Activated naive CD8-positive, alpha-beta T cell treated with anti-CD3 and anti-CD28 coated beads, Interleukin-2, amount 10 ng/mL, durations not matched to agents 7 days and 5 days (primary cell): ENCODE results near the gene BBX. TPM values are rescaled to one million over a fixed set of nuclear protein-coding genes. Genes with fewer than 3 reads are reported as not detected.

Experiments used
- ATAC-seq: fragments of 150-1000 bp; cut with Tn5 transposase; one replicate; pipeline ENCODE4 v1.10.0; 2021; ENCODE audit warnings: low read depth, moderate library complexity
- POLR2A ChIA-PET: fragments of 350-600 bp; sonication (Branson Sonifier 250); formaldehyde crosslinking; loops from one replicate; lab custom pipeline; 2021; ENCODE audit warnings: antibody characterized with exemption; lab: Charles Lee
- DNase-seq: peaks from one replicate; pipeline ENCODE4 v3.0.0; 2021
- H3K27ac Mint-ChIP-seq: one replicate; pipeline ENCODE4 v1.8.0; 2022; ENCODE audit warnings: mild to moderate bottlenecking, mixed read lengths
- H3K27me3 Mint-ChIP-seq: one replicate; pipeline ENCODE4 v1.8.0; 2022; ENCODE audit warnings: mild to moderate bottlenecking, moderate library complexity, mixed read lengths
- H3K36me3 Mint-ChIP-seq: one replicate; pipeline ENCODE4 v1.8.0; 2021; ENCODE audit warnings: mild to moderate bottlenecking, mixed read lengths
- H3K4me1 Mint-ChIP-seq: one replicate; pipeline ENCODE4 v1.8.0; 2021; ENCODE audit warnings: mixed read lengths
- H3K4me3 Mint-ChIP-seq: one replicate; pipeline ENCODE4 v1.8.0; 2022; ENCODE audit warnings: mild to moderate bottlenecking, moderate library complexity, mixed read lengths
- H3K9me3 Mint-ChIP-seq: one replicate; pipeline ENCODE4 v1.8.0; 2021; ENCODE audit warnings: mixed read lengths
- total RNA-seq, 2 experiments: library from RNA; stranded (reverse); gene quantifications; one replicate each; pipeline ENCODE4 v1.2.3, GENCODE V29; 2021

The BBX gene
- total RNA-seq, 2 experiments from 2014 or later = 53.5 to 55.8 TPM

DNA sequence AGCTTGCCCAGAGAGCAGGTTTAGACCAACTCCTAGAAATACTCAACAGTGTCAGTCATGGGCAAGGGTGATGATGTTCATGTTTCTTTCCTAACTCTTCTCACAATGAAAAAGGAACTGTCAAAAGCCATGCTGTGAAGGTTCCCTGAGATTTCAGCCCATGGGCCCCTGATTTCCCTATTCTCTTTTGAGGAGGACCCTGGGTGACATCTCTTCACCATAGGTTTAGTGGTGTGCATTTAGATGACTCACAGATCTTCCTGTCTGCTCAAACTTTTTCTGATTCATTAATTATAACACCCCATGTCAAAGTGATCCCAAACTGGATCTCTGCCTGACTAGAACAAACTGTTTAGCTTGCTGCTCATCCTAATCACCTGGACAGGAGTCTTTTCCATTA lies 108.0 kb downstream of the BBX start:
- ATAC-seq (no peak), DNase-seq (no peak)
- no peaks in the 10 kb centered on the region for H3K9me3 Mint-ChIP-seq
- H3K27me3 Mint-ChIP-seq = no peaks in the 10 kb centered on the region
- H3K4me1 Mint-ChIP-seq = peaks cover 23% of the 10 kb centered on the region
- POLR2A ChIA-PET = no interaction called here
- H3K27ac Mint-ChIP-seq = no peak overlapping the region
- H3K36me3 Mint-ChIP-seq = no peaks in the 10 kb centered on the region
- no peak overlapping the region for H3K4me3 Mint-ChIP-seq

DNA sequence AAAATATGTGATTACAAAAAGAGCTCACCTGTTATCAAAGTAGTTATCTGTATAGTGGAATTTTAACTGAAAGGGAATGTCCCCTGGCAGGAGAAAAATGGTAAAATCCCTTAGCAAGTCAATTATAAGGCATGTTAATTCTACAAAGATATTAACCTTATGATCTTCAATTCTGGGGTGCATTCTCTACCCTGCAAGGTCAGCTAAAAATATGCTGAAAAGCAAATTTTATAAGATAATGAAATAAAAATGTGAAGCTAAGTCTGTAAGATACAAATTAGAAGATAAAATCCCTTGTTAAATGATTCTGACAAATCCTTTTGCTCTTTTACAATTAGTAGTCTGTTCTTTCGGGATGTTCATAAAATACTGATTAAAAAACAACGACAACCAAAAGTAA lies 109.8 kb downstream of the BBX start:
- DNase-seq (no peak), ATAC-seq (no peak)
- H3K4me3 Mint-ChIP-seq = no peak overlapping the region
- POLR2A ChIA-PET = interaction anchor here (0.5 kb wide), 1 partner anchor 493 kb away, joined by 3 read pairs; no protein-coding TSS in a partner anchor
- no peak overlapping the region for H3K27ac Mint-ChIP-seq
- peaks cover 20% of the 10 kb centered on the region for H3K4me1 Mint-ChIP-seq
- H3K9me3 Mint-ChIP-seq = no peaks in the 10 kb centered on the region
- H3K36me3 Mint-ChIP-seq = no peaks in the 10 kb centered on the region
- no peaks in the 10 kb centered on the region for H3K27me3 Mint-ChIP-seq

DNA sequence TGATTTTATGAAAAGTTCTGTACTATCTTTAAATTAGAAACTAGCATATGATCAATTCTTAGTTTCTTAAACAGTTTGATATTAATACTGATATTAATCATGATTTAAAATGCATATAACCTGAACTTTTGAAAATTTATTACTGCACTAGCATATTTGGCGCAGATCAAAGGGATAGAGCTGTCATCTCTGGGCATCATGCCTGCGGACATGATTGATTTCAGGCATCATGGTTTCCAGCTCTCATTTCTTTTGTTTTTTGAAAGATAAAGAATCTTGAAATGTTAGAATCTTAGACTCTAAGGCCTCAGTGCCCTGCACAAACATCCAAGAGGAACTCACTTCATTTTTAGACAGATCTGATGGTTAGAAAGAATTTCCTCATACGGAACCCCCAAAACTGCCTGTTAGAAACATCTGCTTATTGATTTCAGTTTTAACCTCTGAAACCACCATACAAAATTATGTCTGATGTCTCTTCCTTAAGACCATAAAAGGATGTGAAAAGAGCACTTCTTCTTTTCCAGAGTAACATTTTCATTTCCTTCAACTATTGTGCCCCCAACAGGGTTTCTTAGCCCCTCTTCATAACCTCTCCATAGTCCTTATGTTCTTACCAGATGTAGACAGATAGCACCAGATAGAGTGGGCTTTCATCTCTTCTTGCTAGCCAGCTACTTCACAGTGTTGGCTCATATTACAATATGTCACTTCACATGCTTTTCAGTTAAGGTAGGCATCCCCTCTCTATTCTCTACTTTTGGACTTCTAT lies 110.8 kb downstream of the BBX start:
- ATAC-seq (no peak), DNase-seq (no peak)
- peaks cover 3% of the 10 kb centered on the region for H3K36me3 Mint-ChIP-seq
- POLR2A ChIA-PET = no interaction called here
- H3K27ac Mint-ChIP-seq = no peak overlapping the region
- no peaks in the 10 kb centered on the region for H3K27me3 Mint-ChIP-seq
- H3K4me3 Mint-ChIP-seq = peak overlapping the region; percentile 33
- peaks cover 20% of the 10 kb centered on the region for H3K4me1 Mint-ChIP-seq
- H3K9me3 Mint-ChIP-seq = no peaks in the 10 kb centered on the region

DNA sequence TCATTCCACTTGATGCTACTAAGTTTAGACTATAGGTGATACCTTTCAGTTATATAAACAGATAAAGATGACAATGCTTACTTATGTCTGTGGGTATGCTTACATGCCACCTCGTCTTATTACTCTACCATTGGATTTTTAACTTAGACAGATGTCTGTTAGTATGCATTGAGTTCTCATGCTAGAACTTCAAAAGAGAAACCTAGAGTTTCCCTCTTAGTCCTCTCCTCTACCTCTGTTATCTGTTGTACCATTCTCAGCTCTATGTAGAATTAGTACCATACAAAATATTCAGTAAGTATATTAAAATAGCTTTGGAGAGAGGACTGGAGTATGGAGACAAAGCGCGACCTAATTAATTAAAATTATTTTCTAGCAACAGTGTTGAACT lies 111.3 kb downstream of the BBX start:
- H3K27ac Mint-ChIP-seq = no peak overlapping the region
- ATAC-seq (no peak), DNase-seq (no peak)
- H3K27me3 Mint-ChIP-seq = no peaks in the 10 kb centered on the region
- peaks cover 3% of the 10 kb centered on the region for H3K36me3 Mint-ChIP-seq
- no peaks in the 10 kb centered on the region for H3K9me3 Mint-ChIP-seq
- no peak overlapping the region for H3K4me3 Mint-ChIP-seq
- POLR2A ChIA-PET = no interaction called here
- H3K4me1 Mint-ChIP-seq = peaks cover 20% of the 10 kb centered on the region

DNA sequence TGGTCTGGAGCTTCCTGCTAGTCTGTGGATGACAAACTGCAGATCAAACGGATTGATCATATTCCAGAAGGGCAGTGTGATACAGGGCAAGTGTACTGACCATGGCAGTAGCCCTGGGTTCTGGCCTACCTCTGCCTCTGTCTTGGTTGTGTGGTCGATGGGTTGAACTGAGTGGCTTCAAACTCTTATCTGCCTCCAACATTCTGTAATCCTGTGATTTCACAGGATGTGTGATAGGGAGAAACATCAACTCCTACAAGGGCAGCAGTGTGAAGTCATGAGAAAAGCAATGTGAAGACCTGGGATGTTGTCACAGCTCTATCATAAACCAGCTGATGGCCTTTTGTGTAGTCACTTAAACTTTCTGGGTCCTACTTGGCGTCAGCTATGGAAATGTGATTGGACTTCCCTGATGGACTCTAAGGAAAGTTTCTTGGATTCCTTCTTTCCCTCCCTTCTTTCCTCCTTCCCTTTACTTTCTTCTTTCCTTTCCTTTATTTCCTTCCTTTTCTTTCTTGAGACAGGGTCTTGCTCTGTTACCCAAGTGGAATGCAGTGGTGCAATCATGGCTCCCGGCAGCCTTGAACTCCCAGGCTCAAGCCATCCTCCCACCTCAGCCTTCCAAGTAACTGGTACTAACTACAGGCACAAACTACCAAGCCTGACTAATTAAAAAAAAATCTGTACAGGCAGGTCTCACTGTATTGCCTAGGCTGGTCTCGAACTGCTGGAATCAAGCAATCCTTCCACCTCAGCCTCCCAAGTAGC lies 114.8 kb downstream of the BBX start:
- no peak for DNase-seq

DNA sequence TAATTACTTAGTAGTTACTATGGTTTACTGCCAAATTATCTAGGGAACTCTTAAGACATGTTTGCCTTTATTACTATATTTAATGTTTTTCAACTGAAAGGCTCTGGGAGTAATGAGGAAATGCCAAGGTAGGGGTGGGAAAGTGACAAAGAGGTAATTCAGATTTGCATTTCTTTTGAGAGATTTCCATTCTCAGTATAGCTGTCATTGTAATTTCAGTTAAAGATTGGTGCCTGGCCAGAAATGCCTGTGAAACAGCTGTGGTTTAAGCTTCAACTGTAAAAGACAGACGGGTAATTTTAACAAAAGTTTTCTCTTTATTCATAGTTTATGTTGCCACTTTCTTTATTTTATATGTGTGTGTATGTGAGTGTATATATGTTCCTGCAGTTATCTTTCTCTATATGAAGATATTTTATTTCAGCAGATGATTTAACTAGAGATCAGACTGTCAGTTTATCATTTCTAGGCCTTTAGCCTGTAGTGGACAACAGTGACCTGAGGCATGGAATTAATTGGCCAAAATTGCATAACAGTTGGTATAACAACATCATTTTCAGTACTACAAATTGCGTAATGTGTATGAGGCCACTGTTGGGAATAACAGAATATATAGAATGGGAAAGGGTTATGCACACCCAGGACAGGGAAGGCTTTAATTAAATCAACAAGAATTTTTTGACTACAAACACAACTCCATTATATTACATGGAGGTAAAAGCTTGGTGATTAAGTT lies 119.0 kb downstream of the BBX start:
- H3K9me3 Mint-ChIP-seq = no peaks in the 10 kb centered on the region
- H3K4me1 Mint-ChIP-seq = peaks cover 4% of the 10 kb centered on the region
- H3K4me3 Mint-ChIP-seq = no peak overlapping the region
- ATAC-seq (no peak), DNase-seq (no peak)
- H3K27me3 Mint-ChIP-seq = no peaks in the 10 kb centered on the region
- POLR2A ChIA-PET = no interaction called here
- peaks cover 3% of the 10 kb centered on the region for H3K36me3 Mint-ChIP-seq
- H3K27ac Mint-ChIP-seq = no peak overlapping the region

More for the DNA sequence above, 114.8 kb downstream of the BBX start:
- ATAC-seq = no peak
- POLR2A ChIA-PET = no interaction called here
- H3K36me3 Mint-ChIP-seq = peaks cover 3% of the 10 kb centered on the region
- no peaks in the 10 kb centered on the region for H3K27me3 Mint-ChIP-seq
- no peak overlapping the region for H3K4me3 Mint-ChIP-seq
- H3K9me3 Mint-ChIP-seq = no peaks in the 10 kb centered on the region
- H3K27ac Mint-ChIP-seq = no peak overlapping the region
- H3K4me1 Mint-ChIP-seq = peaks cover 13% of the 10 kb centered on the region

DNA sequence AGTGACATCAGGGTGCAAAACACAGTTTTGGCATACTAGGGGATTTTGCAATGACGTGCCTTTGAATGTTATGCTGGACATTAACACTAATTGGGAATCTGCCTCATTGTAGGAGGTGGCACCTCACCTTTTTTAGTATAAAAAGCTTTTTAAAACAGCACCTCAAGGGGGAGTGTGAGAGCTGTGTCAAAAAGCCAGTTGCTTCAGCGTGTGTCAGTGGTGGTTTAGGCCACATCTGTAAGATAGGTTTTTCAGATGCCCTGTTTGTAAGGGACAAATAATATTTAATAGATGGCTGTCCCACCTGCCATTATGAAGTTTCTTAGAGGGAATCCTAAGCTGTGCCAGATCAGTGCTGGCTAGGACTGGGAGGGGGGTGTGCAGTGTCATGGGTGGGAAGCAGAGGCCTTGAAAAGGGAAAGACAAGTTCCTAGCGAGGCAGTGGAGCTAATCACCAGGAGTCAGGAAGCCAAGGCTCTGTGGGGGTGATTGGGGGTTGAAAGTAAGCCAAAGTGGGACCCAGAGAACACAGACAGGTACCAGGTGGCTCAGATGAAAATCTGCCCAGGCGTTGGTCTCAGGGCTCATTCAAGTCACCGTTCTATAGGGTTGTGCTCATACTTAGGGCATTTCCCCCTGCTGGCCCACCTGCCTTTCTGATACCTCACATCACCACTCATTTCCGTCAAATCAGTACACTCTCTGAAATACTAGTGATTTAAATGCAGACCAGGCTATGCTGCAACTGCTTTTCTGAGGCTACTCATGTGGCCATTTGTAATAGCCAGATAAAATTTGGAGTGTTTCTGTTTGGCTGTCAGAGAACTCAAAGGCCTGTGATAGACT lies 120.5 kb downstream of the BBX start:
- POLR2A ChIA-PET = no interaction called here
- Mint-ChIP-seq H3K36me3 (peaks cover 7% of the 10 kb centered on the region), H3K27me3 (no peaks in the 10 kb centered on the region), H3K4me3 (no peak overlapping the region), H3K4me1 (peaks cover 4% of the 10 kb centered on the region), H3K9me3 (no peaks in the 10 kb centered on the region), H3K27ac (no peak overlapping the region)
- peak; percentile 52 for ATAC-seq
- DNase-seq = no peak

DNA sequence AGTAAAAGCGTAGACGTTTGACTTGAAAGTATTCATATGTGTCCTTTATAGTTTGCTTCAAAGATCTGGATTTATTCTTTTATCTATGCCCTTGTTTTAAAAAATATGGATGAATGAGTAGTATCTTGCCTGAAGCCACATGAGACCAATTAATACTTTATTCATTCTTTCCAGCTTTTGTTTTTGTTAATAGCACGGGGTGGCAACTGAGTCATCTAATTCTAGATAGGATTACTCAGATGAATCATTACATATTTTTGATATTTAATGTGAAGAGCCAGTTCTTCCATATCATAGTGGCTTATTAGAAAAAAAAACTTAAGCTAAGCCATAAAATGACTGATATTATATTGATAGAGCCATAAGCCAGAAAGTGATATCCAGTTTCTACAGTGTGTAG lies 121.9 kb downstream of the BBX start:
- DNase-seq (no peak), ATAC-seq (no peak)
- peaks cover 17% of the 10 kb centered on the region for H3K36me3 Mint-ChIP-seq
- POLR2A ChIA-PET = no interaction called here
- H3K4me1 Mint-ChIP-seq = peaks cover 7% of the 10 kb centered on the region
- no peaks in the 10 kb centered on the region for H3K27me3 Mint-ChIP-seq
- H3K4me3 Mint-ChIP-seq = no peak overlapping the region
- peaks cover 3% of the 10 kb centered on the region for H3K9me3 Mint-ChIP-seq
- no peak overlapping the region for H3K27ac Mint-ChIP-seq

DNA sequence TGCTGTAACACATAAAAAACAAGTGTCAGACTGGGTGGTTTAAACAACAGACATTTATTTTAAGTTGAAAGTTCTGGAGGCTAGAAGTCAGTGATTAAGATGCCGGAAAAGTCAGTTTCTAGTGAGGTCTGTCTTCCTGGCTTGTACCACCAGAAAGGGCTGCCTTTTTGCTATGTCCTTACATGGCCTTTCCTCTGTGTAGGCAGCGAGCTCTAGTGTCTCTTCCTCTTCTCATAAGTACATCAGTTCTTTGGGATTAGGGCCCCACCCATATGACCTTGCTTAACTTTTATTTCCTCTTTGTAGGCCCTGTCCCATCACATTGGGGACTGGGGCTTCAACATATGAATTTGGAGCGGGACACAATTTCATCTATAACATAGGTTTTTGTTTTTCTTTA lies 128.0 kb downstream of the BBX start:
- Mint-ChIP-seq H3K27me3 (no peaks in the 10 kb centered on the region), H3K36me3 (peaks cover 18% of the 10 kb centered on the region), H3K27ac (no peak overlapping the region), H3K4me1 (peaks cover 12% of the 10 kb centered on the region), H3K4me3 (no peak overlapping the region), H3K9me3 (peaks cover 3% of the 10 kb centered on the region)
- DNase-seq = no peak
- POLR2A ChIA-PET = no interaction called here
- ATAC-seq = no peak

DNA sequence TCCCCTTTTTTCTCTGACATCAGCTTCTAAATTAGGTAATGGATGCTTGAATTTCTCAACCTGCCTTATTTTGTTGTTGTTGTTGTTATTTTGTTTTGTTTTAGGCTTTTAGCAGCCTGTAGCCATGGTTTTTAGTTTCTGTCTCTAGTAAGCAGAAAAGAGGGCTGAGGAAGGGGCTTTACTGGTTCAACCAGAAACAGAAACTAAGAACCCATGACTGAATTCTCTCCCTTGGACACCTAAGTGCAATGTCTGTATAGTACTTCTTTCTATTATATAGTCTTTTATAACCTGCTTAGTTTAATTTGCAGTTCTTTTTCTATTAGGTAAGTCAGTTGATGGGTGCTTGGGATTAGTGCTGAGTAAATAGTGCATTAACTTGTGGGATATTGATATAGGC lies 129.0 kb downstream of the BBX start:
- Mint-ChIP-seq H3K4me1 (peaks cover 12% of the 10 kb centered on the region), H3K4me3 (no peak overlapping the region), H3K27me3 (no peaks in the 10 kb centered on the region), H3K9me3 (peaks cover 3% of the 10 kb centered on the region), H3K27ac (no peak overlapping the region), H3K36me3 (peaks cover 20% of the 10 kb centered on the region)
- ATAC-seq (no peak), DNase-seq (no peak)
- POLR2A ChIA-PET = no interaction called here

DNA sequence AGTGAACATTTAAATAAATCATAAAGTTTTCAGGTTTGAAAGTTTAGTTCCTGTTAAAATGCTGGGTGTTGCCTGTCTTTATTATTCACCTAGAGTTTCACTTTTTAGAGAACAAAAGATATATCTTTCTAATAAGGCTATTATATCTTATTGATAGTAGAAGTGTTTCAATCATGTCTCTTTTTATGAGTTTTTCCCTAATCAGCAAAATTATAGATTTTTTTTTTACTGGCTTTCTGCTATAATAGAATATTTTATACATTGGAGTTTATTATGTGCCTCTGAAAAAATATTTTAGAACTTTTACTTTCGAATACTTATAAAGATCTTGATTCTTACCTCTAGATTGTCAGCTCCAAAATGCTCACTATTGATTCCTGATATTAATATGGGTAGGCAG lies 131.5 kb downstream of the BBX start:
- no peak overlapping the region for H3K4me3 Mint-ChIP-seq
- POLR2A ChIA-PET = no interaction called here
- no peak for DNase-seq
- peaks cover 12% of the 10 kb centered on the region for H3K4me1 Mint-ChIP-seq
- H3K36me3 Mint-ChIP-seq = peaks cover 8% of the 10 kb centered on the region
- ATAC-seq = no peak
- H3K9me3 Mint-ChIP-seq = peaks cover 3% of the 10 kb centered on the region
- H3K27me3 Mint-ChIP-seq = no peaks in the 10 kb centered on the region
- no peak overlapping the region for H3K27ac Mint-ChIP-seq

DNA sequence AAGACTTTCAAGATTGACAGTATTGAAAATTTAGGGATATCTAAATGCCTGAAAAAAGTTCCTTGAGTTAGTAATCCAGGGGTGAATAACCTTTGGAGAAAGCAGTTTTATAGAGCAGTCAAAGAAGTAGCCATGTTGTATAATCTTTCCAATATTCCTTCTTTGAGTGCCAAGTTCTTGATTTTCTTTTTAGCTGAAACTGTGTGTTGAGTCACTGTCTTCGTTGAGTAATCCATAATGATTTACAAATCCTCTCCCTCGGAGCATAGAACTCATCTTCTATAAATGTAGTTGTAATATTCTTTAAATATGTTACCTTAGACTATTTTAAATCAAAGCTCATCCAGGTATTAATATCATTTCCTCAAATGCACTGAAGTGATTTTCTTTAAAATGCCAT lies 135.2 kb downstream of the BBX start:
- peaks cover 3% of the 10 kb centered on the region for H3K36me3 Mint-ChIP-seq
- POLR2A ChIA-PET = no interaction called here
- H3K4me3 Mint-ChIP-seq = no peak overlapping the region
- ATAC-seq (no peak), DNase-seq (no peak)
- peaks cover 12% of the 10 kb centered on the region for H3K4me1 Mint-ChIP-seq
- H3K27me3 Mint-ChIP-seq = no peaks in the 10 kb centered on the region
- H3K27ac Mint-ChIP-seq = no peak overlapping the region
- H3K9me3 Mint-ChIP-seq = no peaks in the 10 kb centered on the region
